K562 (cell line): ENCODE results near the gene NF2. TPM values are rescaled to one million over a fixed set of nuclear protein-coding genes. Genes with fewer than 3 reads are reported as not detected.
A peak's percentile ranks its signal among the peaks of the same experiment; 100 is the strongest.
"Not testable (repeated sequence)": the region's sequence is repeated elsewhere in the genome, so short reads cannot be mapped to it uniquely, and the experiment has no call there.

Experiments used
- ATAC-seq: fragments of 200-7000 bp; cut with Tn5 transposase; 3 replicates; pipeline ENCODE4 v1.9.1; 2020; ENCODE audit warnings: moderate library complexity
- BruUV-seq: library from RNA; stranded (reverse); fragments of 400-500 nt; replicated peaks from 2 replicates; lab custom pipeline; 2021; lab: Mats Ljungman, UMichigan
- CTCF ChIA-PET: fragments of 300-600 bp; formaldehyde crosslinking; extraction: SDS; loops from one replicate; lab custom pipeline; 2021; ENCODE audit warnings: low intra/inter-chr PET ratio; lab: Yijun Ruan, JAX
- POLR2A ChIA-PET: fragments of 300-600, 350-650 bp; sonication (Branson Sonifier 250); formaldehyde crosslinking; extraction: SDS; loops from one replicate; lab custom pipeline; 2021; ENCODE audit warnings: antibody characterized with exemption, inconsistent platforms; lab: Yijun Ruan, JAX
- DNase-seq, 4 experiments: peaks; one replicate each; pipeline versions ENCODE4 v3.0.0 to v3.0.0-alpha.2; 2011 to 2018; ENCODE audit warnings: low spot score in 3 of 4, mixed read lengths in 3 of 4; ENCODE audit errors: extremely low read depth in 1 of 4
- FAIRE-seq: peaks from 2 replicates; lab custom pipeline; 2011; peaks lifted over from hg19 to GRCh38; lab: Jason Lieb, UNC
- H2AFZ ChIP-seq: 2 replicates; pipeline ENCODE4 v1.6.0; 2011; ENCODE audit warnings: low read depth, low read length, control low read depth, inconsistent platforms
- H3K27ac ChIP-seq: fragments of 200-600 bp; 3 replicates; pipeline ENCODE4 v1.8.0; 2011; ENCODE audit warnings: low read depth, mild to moderate bottlenecking, control low read depth, inconsistent platforms, low read length, moderate library complexity, mixed read lengths; ENCODE audit errors: extremely low read depth
- H3K27me3 ChIP-seq, 2 experiments: fragments of 300-600 bp in 1 of 2; 2 replicates in 1 of 2; 3 replicates in 1 of 2; pipeline versions ENCODE4 v1.6.0 to v1.8.0; 2011; ENCODE audit warnings: inconsistent platforms in 2 of 2, low read length in 2 of 2, mild to moderate bottlenecking in 1 of 2, mixed read lengths in 1 of 2, moderate library complexity in 1 of 2; ENCODE audit not compliant: control insufficient read depth in 2 of 2, insufficient read depth in 2 of 2
- H3K36me3 ChIP-seq: fragments of 300-600 bp; 3 replicates; pipeline ENCODE4 v1.8.0; 2011; ENCODE audit warnings: mild to moderate bottlenecking, low read length, inconsistent platforms; ENCODE audit not compliant: control insufficient read depth, insufficient read depth
- H3K4me1 ChIP-seq, 2 experiments: fragments of 200-600 bp in 1 of 2; replicated peaks in 1 of 2; 2 replicates in 1 of 2; 3 replicates in 1 of 2; pipeline versions ENCODE4 v1.5.1 to v1.8.0; 2011; ENCODE audit warnings: inconsistent platforms in 2 of 2, low read length in 2 of 2, mild to moderate bottlenecking in 1 of 2, mixed read lengths in 1 of 2, moderate library complexity in 1 of 2; ENCODE audit not compliant: control insufficient read depth in 2 of 2, insufficient read depth in 2 of 2
- H3K4me2 ChIP-seq: 2 replicates; pipeline ENCODE4 v1.6.1; 2011; ENCODE audit warnings: low read length, control low read depth, inconsistent platforms, mixed read lengths; ENCODE audit not compliant: insufficient read depth
- H3K4me3 ChIP-seq: fragments of 200-600 bp; sonication (generic), shearing (Covaris generic); 2 replicates; pipeline ENCODE4 v1.5.1; 2016; ENCODE audit warnings: control low read depth, inconsistent platforms
- H3K79me2 ChIP-seq: fragments of 200-600 bp; 3 replicates; pipeline ENCODE4 v1.8.0; 2011; ENCODE audit warnings: low read length, inconsistent platforms; ENCODE audit not compliant: control insufficient read depth, insufficient read depth
- H3K9ac ChIP-seq, 2 experiments: 2 replicates each; pipeline versions ENCODE4 v1.6.0 to v1.6.1; 2011; ENCODE audit warnings: low read depth in 2 of 2, low read length in 2 of 2, control low read depth in 1 of 2, inconsistent platforms in 1 of 2, mild to moderate bottlenecking in 1 of 2, mixed read lengths in 1 of 2; ENCODE audit not compliant: insufficient read depth in 1 of 2
- H3K9me1 ChIP-seq: one replicate; pipeline ENCODE4 v1.6.0; 2011; ENCODE audit warnings: inconsistent platforms, mild to moderate bottlenecking, low read length, moderate library complexity; ENCODE audit not compliant: control insufficient read depth, insufficient read depth
- H3K9me3 ChIP-seq: replicated peaks from 2 replicates; pipeline ENCODE4 v1.5.1; 2011; ENCODE audit warnings: low read depth, low read length, inconsistent platforms; ENCODE audit not compliant: control insufficient read depth, insufficient read depth
- H4K20me1 ChIP-seq: replicated peaks from 2 replicates; pipeline ENCODE4 v1.6.1; 2011; ENCODE audit warnings: low read length, inconsistent platforms, mixed read lengths; ENCODE audit not compliant: control insufficient read depth, insufficient read depth
- ADNP ChIP-seq: fragments of 200-800 bp; sonication (Bioruptor generic); IDR thresholded peaks from 2 replicates; pipeline ENCODE4 v1.6.1; 2016; ENCODE audit warnings: missing genetic modification characterization, missing compliant biosample characterization
- CBX1 ChIP-seq: sonication (generic); IDR thresholded peaks from 2 replicates; pipeline ENCODE4 v1.6.1; 2016; ENCODE audit warnings: antibody characterized with exemption, low read depth, mild to moderate bottlenecking
- ELF4 ChIP-seq: fragments of 450-650 bp; formaldehyde crosslinking; IDR thresholded peaks from 2 replicates; pipeline ENCODE4 v1.4.0; 2022; ENCODE audit warnings: missing genetic modification characterization
- EWSR1 ChIP-seq: fragments of 450-650 bp; IDR thresholded peaks from 2 replicates; pipeline ENCODE4 v1.6.1; 2018; ENCODE audit warnings: borderline replicate concordance, mild to moderate bottlenecking, low read depth, moderate library complexity; ENCODE audit not compliant: partially characterized antibody
- KDM1A ChIP-seq, 2 experiments: fragments of 450-650 bp; IDR thresholded peaks; 2 replicates each; pipeline ENCODE4 v1.6.1; 2016; ENCODE audit warnings: mild to moderate bottlenecking in 2 of 2
- MEF2D ChIP-seq: conservative IDR thresholded peaks from 2 replicates; pipeline ENCODE4 v1.6.1; 2016; ENCODE audit warnings: low read depth, missing genetic modification characterization, missing compliant biosample characterization
- RBM25 ChIP-seq: fragments of 200-400 bp; formaldehyde crosslinking; IDR thresholded peaks from 2 replicates; pipeline ENCODE4 v1.6.1; 2018; ENCODE audit warnings: low read length, low read depth, moderate library complexity; ENCODE audit not compliant: severe bottlenecking
- TBL1XR1 ChIP-seq, 2 experiments: IDR thresholded peaks; 2 replicates each; pipeline ENCODE4 v1.6.1; 2012; ENCODE audit warnings: improper control_type of control experiment in 2 of 2, low read length in 2 of 2, mild to moderate bottlenecking in 1 of 2
- ZFP36 ChIP-seq: fragments of 150-350 bp; IDR thresholded peaks from 2 replicates; pipeline ENCODE4 v1.6.1; 2018; ENCODE audit warnings: low read length, low read depth; ENCODE audit not compliant: partially characterized antibody
- ZNF589 ChIP-seq: fragments of 200-800 bp; sonication (Bioruptor generic); IDR thresholded peaks from 2 replicates; pipeline ENCODE4 v1.6.1; 2016; ENCODE audit warnings: low read depth, missing genetic modification characterization, missing compliant biosample characterization
- ZNF766 ChIP-seq: fragments of 200-800 bp; sonication (Bioruptor generic); conservative IDR thresholded peaks from 2 replicates; pipeline ENCODE4 v1.6.1; 2016; ENCODE audit warnings: missing genetic modification characterization, missing compliant biosample characterization
- WGBS: fragments of 100-300 bp; shearing (Covaris generic); methylation state at CpG from one replicate; pipeline ENCODE4 v1.1.6; 2016; ENCODE audit warnings: low coverage, mixed read lengths; ENCODE audit not compliant: insufficient coverage; ENCODE audit errors: missing lambda C conversion rate; 5-methylcytosine and 5-hydroxymethylcytosine counted together
- in situ Hi-C: fragments of 300-500 bp; cut with MboI; formaldehyde crosslinking; loops from 4 replicates; pipeline ENCODE4 v1.15.0; 2018; ENCODE audit warnings: inconsistent platforms, mixed read lengths
- intact Hi-C: fragments of 100-400 bp; cut with micrococcal nuclease; formaldehyde crosslinking; loops from 2 replicates; pipeline ENCODE4 v1.14.2; 2022
- polyA plus RNA-seq, 8 experiments: library from polyadenylated mRNA; depleted of rRNA in 4 of 8; stranded (reverse) in 5 of 8; unstranded in 3 of 8; fragments of >200 nt; fragmentation: Nextera tagmentation in 2 of 8; fragmentation: Illumina TruSeq in 1 of 8; extraction: Ambion mirVana in 2 of 8; extraction: Trizol in 1 of 8; gene quantifications; 2 replicates each; pipeline versions ENCODE4 v1.2.1 to v1.2.3, GENCODE V29; 2011 to 2014; ENCODE audit warnings: inconsistent platforms in 1 of 8, missing spikeins in 1 of 8
- total RNA-seq, 7 experiments: library from RNA; depleted of rRNA in 6 of 7; stranded (reverse); fragments of >200 nt in 6 of 7; fragmentation: Illumina TruSeq in 2 of 7; extraction: Trizol in 2 of 7; gene quantifications; 2 replicates each; pipeline versions ENCODE4 v1.2.1 to v1.2.3, GENCODE V29; 2011 to 2021; ENCODE audit warnings: low replicate concordance in 1 of 7
- TF ChIP-seq, protein P1 (sequence below), 2 experiments: fragments of 200-800 bp in 1 of 2; sonication (Bioruptor generic) in 1 of 2; sonication (generic) in 1 of 2; formaldehyde crosslinking in 1 of 2; IDR thresholded peaks in 1 of 2; conservative IDR thresholded peaks in 1 of 2; 2 replicates each; pipeline versions ENCODE4 v1.5.0 to v1.6.1; 2016 to 2020; ENCODE audit warnings: missing compliant biosample characterization in 1 of 2, missing genetic modification characterization in 1 of 2, missing genetic modification reagents in 1 of 2
- TF ChIP-seq, protein P2 (sequence below): fragments of 450-650 bp; IDR thresholded peaks from 2 replicates; pipeline ENCODE4 v1.6.1; 2016
- TF ChIP-seq, protein P3 (sequence below): sonication (generic); IDR thresholded peaks from 2 replicates; pipeline ENCODE4 v1.6.1; 2016

Gene NF2
- total and polyA plus RNA-seq, 9 of the 15 experiments (the other 6 are each of a cell fraction or from before 2014, with no cell fraction given) = 2.2 to 32.5 (median 15.2) TPM

DNA sequence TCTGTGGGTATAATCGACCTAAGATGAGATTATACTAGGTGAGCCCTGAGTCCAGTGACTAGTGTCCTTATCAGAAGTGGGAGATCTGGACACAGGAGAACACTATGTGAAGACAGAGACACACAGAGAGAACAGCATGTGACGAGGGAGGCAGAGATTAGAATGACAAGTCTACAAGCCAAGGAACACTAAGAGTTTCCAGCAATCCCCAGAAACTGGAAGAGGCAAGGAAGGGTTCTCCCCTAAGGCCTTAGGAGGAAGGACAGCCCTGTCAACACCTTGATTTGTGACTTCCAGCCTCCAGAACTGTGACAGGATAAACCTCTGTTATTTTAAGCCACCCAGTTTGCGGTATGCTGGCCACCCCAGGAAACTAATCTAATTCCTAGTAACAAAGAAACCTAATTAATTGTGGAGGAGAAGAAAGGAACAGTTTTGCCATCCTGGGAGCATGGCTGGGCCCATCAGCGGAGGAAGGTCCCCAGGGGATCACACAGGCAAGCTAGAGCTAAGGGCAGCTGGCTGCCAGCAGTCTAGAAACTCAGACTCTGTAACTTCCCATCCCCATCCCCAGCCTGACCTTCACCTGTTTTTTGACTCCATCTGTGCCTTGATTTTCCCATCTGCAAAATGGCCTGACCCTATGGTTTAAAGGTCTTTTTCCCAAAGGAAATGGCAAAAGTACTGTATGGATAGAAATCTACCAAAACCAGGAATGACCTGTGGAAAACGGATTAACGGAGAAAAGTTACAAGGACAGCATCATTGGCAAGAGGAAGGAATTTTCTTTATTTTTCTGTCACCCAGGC, 39.6 kb upstream of the NF2 start (continued):
- TF ChIP-seq, protein P1, sequence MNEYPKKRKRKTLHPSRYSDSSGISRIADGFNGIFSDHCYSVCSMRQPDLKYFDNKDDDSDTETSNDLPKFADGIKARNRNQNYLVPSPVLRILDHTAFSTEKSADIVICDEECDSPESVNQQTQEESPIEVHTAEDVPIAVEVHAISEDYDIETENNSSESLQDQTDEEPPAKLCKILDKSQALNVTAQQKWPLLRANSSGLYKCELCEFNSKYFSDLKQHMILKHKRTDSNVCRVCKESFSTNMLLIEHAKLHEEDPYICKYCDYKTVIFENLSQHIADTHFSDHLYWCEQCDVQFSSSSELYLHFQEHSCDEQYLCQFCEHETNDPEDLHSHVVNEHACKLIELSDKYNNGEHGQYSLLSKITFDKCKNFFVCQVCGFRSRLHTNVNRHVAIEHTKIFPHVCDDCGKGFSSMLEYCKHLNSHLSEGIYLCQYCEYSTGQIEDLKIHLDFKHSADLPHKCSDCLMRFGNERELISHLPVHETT (CRISPR knock-in tag; conservative IDR thresholded peaks at IDR 0.05 in 1 of 2, IDR thresholded peaks at IDR 0.05 in 1 of 2) = no peak
- TF ChIP-seq, protein P2, sequence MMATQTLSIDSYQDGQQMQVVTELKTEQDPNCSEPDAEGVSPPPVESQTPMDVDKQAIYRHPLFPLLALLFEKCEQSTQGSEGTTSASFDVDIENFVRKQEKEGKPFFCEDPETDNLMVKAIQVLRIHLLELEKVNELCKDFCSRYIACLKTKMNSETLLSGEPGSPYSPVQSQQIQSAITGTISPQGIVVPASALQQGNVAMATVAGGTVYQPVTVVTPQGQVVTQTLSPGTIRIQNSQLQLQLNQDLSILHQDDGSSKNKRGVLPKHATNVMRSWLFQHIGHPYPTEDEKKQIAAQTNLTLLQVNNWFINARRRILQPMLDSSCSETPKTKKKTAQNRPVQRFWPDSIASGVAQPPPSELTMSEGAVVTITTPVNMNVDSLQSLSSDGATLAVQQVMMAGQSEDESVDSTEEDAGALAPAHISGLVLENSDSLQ = peak; percentile 75
- TF ChIP-seq CBX1 = no peak
- TF ChIP-seq ZFP36 = peak; percentile 68
- peak; percentile 19; the same call in 1 of the 2 replicates for TF ChIP-seq ADNP
- peak; percentile 81 for TF ChIP-seq RBM25
- TF ChIP-seq MEF2D = no peak
- no peak for TF ChIP-seq ZNF589 (CRISPR knock-in tag)
- TF ChIP-seq TBL1XR1 (IDR thresholded peaks at IDR 0.05; ENCODE audit: low read length in 2 of 2) = no peak
- no peak for TF ChIP-seq EWSR1
- peak; percentile 99 for TF ChIP-seq ZNF766 (CRISPR knock-in tag)
- TF ChIP-seq KDM1A (IDR thresholded peaks at IDR 0.05) = peak; percentile 10 to 24; a peak in 1 of 4 replicates
- TF ChIP-seq, protein P3, sequence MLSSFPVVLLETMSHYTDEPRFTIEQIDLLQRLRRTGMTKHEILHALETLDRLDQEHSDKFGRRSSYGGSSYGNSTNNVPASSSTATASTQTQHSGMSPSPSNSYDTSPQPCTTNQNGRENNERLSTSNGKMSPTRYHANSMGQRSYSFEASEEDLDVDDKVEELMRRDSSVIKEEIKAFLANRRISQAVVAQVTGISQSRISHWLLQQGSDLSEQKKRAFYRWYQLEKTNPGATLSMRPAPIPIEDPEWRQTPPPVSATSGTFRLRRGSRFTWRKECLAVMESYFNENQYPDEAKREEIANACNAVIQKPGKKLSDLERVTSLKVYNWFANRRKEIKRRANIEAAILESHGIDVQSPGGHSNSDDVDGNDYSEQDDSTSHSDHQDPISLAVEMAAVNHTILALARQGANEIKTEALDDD = peak; percentile 35; the same call in 1 of the 2 replicates
- no peak for TF ChIP-seq ELF4 (CRISPR knock-in tag)

DNA sequence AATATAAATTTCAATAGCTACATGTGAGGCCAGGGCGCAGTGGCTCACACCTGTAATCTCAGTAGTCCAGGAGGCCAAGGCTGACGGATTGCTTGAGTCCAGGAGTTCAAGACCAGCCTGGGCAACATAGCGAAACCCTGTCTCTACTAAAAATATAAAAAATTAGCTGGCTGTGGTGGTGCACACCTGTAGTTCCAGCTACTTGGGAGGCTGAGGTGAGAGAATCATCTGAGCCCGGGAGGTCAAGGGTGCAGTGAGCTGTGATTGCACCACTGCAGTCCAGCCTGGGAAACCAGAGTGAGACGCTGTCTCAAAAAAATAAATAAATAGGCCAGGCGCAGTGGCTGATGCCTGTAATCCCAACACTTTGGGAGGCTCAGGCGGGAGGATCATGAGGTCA, 36.9 kb upstream of the NF2 start:
- H3K9ac ChIP-seq, DNase-seq, H3K9me3 ChIP-seq, H3K27me3 ChIP-seq, H3K4me2 ChIP-seq, H4K20me1 ChIP-seq, H3K79me2 ChIP-seq, H3K4me3 ChIP-seq, H3K27ac ChIP-seq, ATAC-seq, H2AFZ ChIP-seq, BruUV-seq, CTCF ChIA-PET, FAIRE-seq, H3K9me1 ChIP-seq, intact Hi-C loops, in situ Hi-C loops: not testable (repeated sequence)
- peaks cover 17 to 20% of the 10 kb centered on the region in 2 experiments; a peak in 4 of 5 replicates for H3K4me1 ChIP-seq
- POLR2A ChIA-PET = interaction anchor here (0.7 to 1.5 kb wide), 2 partner anchors 13 to 295 kb away, joined by 3 read pairs; partner anchors contain the start of gene THOC5
- peaks cover 22% of the 10 kb centered on the region; the same call in 1 of the 3 replicates for H3K36me3 ChIP-seq
- WGBS = 96% methylated on average over 7 of the region's 7 CpGs
